Mucosa of stomach (tissue), 1 donor: ENCODE data around the gene CFAP20DC.
"Not testable (repeated sequence)": the region's sequence is repeated elsewhere in the genome, so short reads cannot be mapped to it uniquely, and the experiment has no call there.

Experiments
- H3K27me3 ChIP-seq: one replicate; pipeline ENCODE4 v1.7.0; 2013; ENCODE audit warnings: mild to moderate bottlenecking, low read length; ENCODE audit not compliant: control insufficient read depth, insufficient read depth
- H3K36me3 ChIP-seq: one replicate; pipeline ENCODE4 v1.7.0; 2013; ENCODE audit warnings: low read length; ENCODE audit not compliant: control insufficient read depth, insufficient read depth
- H3K4me1 ChIP-seq: one replicate; pipeline ENCODE4 v1.7.0; 2013; ENCODE audit warnings: mild to moderate bottlenecking, low read length; ENCODE audit not compliant: control insufficient read depth, insufficient read depth
- H3K4me3 ChIP-seq: one replicate; pipeline ENCODE4 v1.7.0; 2013; ENCODE audit warnings: low read length
- H3K9ac ChIP-seq: one replicate; pipeline ENCODE4 v1.7.0; 2013; ENCODE audit warnings: mild to moderate bottlenecking, low read length, moderate library complexity
- H3K9me3 ChIP-seq: one replicate; pipeline ENCODE4 v1.7.0; 2013; ENCODE audit warnings: mild to moderate bottlenecking, low read length, moderate library complexity; ENCODE audit not compliant: control insufficient read depth
- donor health status: Pancreatic carcinoma.

Gene CFAP20DC

GRCh38 chr3:58953288-58953687, 96.5 kb downstream of the CFAP20DC start:
- no peak overlapping the region for H3K4me3 ChIP-seq
- no peaks in the 10 kb centered on the region for H3K36me3 ChIP-seq
- H3K4me1 ChIP-seq: no peaks in the 10 kb centered on the region
- H3K9me3 ChIP-seq: no peaks in the 10 kb centered on the region
- no peaks in the 10 kb centered on the region for H3K27me3 ChIP-seq
- no peak overlapping the region for H3K9ac ChIP-seq

GRCh38 chr3:58952128-58952917, 97.5 kb downstream of the CFAP20DC start:
- no peaks in the 10 kb centered on the region for H3K36me3 ChIP-seq
- H3K9me3 ChIP-seq: no peaks in the 10 kb centered on the region
- H3K27me3 ChIP-seq: no peaks in the 10 kb centered on the region
- no peak overlapping the region for H3K4me3 ChIP-seq
- H3K4me1 ChIP-seq: no peaks in the 10 kb centered on the region
- no peak overlapping the region for H3K9ac ChIP-seq

GRCh38 chr3:58948018-58948417, 101.8 kb downstream of the CFAP20DC start:
- Histone ChIP-seq H3K9ac (no peak overlapping the region), H3K9me3 (no peaks in the 10 kb centered on the region), H3K4me1 (no peaks in the 10 kb centered on the region)

GRCh38 chr3:58946875-58947274, 103.0 kb downstream of the CFAP20DC start:
- H3K4me1 ChIP-seq: no peaks in the 10 kb centered on the region
- H3K9me3 ChIP-seq: no peaks in the 10 kb centered on the region
- no peak overlapping the region for H3K4me3 ChIP-seq
- no peak overlapping the region for H3K9ac ChIP-seq
- H3K27me3 ChIP-seq: no peaks in the 10 kb centered on the region
- H3K36me3 ChIP-seq: no peaks in the 10 kb centered on the region

More at GRCh38 chr3:58948018-58948417, 101.8 kb downstream of the CFAP20DC start:
- Histone ChIP-seq H3K36me3 (no peaks in the 10 kb centered on the region), H3K4me3 (no peak overlapping the region), H3K27me3 (no peaks in the 10 kb centered on the region)

- Histone ChIP-seq H3K36me3 (no peaks in the 10 kb centered on the region), H3K9ac (no peak overlapping the region), H3K4me3 (no peak overlapping the region), H3K4me1 (no peaks in the 10 kb centered on the region), H3K27me3 (no peaks in the 10 kb centered on the region), H3K9me3 (no peaks in the 10 kb centered on the region)
These were observed 111.8 kb downstream of the CFAP20DC start for GRCh38 chr3:58938057-58938456.

GRCh38 chr3:58924578-58924977, 125.2 kb downstream of the CFAP20DC start:
- H3K9me3 ChIP-seq: no peaks in the 10 kb centered on the region
- H3K9ac ChIP-seq: no peak overlapping the region
- H3K27me3 ChIP-seq: no peaks in the 10 kb centered on the region
- no peaks in the 10 kb centered on the region for H3K4me1 ChIP-seq
- no peak overlapping the region for H3K4me3 ChIP-seq
- H3K36me3 ChIP-seq: no peaks in the 10 kb centered on the region

GRCh38 chr3:58900386-58900785, 149.4 kb downstream of the CFAP20DC start:
- Histone ChIP-seq H3K36me3 (no peaks in the 10 kb centered on the region), H3K9me3 (no peaks in the 10 kb centered on the region), H3K4me3 (no peak overlapping the region), H3K4me1 (peaks cover 7% of the 10 kb centered on the region), H3K27me3 (no peaks in the 10 kb centered on the region), H3K9ac (no peak overlapping the region)

- Histone ChIP-seq H3K4me1 (peaks cover 7% of the 10 kb centered on the region), H3K36me3 (no peaks in the 10 kb centered on the region), H3K27me3 (no peaks in the 10 kb centered on the region), H3K4me3 (no peak overlapping the region), H3K9me3 (no peaks in the 10 kb centered on the region), H3K9ac (no peak overlapping the region)
These were observed 149.9 kb downstream of the CFAP20DC start for GRCh38 chr3:58899953-58900298.

- H3K9ac ChIP-seq: no peak overlapping the region
- H3K36me3 ChIP-seq: no peaks in the 10 kb centered on the region
- H3K4me1 ChIP-seq: peaks cover 7% of the 10 kb centered on the region
- no peak overlapping the region for H3K4me3 ChIP-seq
- H3K27me3 ChIP-seq: no peaks in the 10 kb centered on the region
- no peaks in the 10 kb centered on the region for H3K9me3 ChIP-seq
These were observed 150.5 kb downstream of the CFAP20DC start for GRCh38 chr3:58899159-58899952.

- Histone ChIP-seq H3K4me1 (peaks cover 7% of the 10 kb centered on the region), H3K27me3 (no peaks in the 10 kb centered on the region), H3K9ac (no peak overlapping the region), H3K36me3 (no peaks in the 10 kb centered on the region), H3K4me3 (no peak overlapping the region), H3K9me3 (no peaks in the 10 kb centered on the region)
These were observed 151.3 kb downstream of the CFAP20DC start for GRCh38 chr3:58898513-58898912.

GRCh38 chr3:58897646-58898045, 152.2 kb downstream of the CFAP20DC start:
- Histone ChIP-seq H3K4me1 (peaks cover 7% of the 10 kb centered on the region), H3K27me3 (no peaks in the 10 kb centered on the region), H3K9ac (no peak overlapping the region), H3K9me3 (no peaks in the 10 kb centered on the region), H3K4me3 (no peak overlapping the region), H3K36me3 (no peaks in the 10 kb centered on the region)

GRCh38 chr3:58895678-58896077, 154.1 kb downstream of the CFAP20DC start:
- H3K9ac ChIP-seq, H3K9me3 ChIP-seq, H3K36me3 ChIP-seq, H3K4me1 ChIP-seq, H3K27me3 ChIP-seq, H3K4me3 ChIP-seq: not testable (repeated sequence)
